Stimulated activated naive CD8-positive, alpha-beta T cell treated with anti-CD3 and anti-CD28 coated beads, Interleukin-15, Interleukin-2, amounts not matched to agents 100 U/mL and 50 U/mL, for 24 hours (primary cell): Measurements from ENCODE around the gene MLXIP.

ENCODE experiments used
- ATAC-seq: fragments of 150-1000 bp; cut with Tn5 transposase; one replicate; pipeline ENCODE4 v1.10.0; 2021
- DNase-seq: peaks from one replicate; pipeline ENCODE4 v3.0.0; 2021

Gene MLXIP

GRCh38 chr12:122126713-122127597 is 48.4 kb downstream of the MLXIP start:
- no peak for ATAC-seq

GRCh38 chr12:122127839-122128238 is 49.3 kb downstream of the MLXIP start:
- ATAC-seq, result no peak

More at GRCh38 chr12:122126713-122127597, 48.4 kb downstream of the MLXIP start:
- no peak for DNase-seq

GRCh38 chr12:122128481-122128880 is 49.9 kb downstream of the MLXIP start:
- DNase-seq (no peak), ATAC-seq (no peak)

More at GRCh38 chr12:122127839-122128238, 49.3 kb downstream of the MLXIP start:
- DNase-seq, result no peak

- no peak for ATAC-seq
- no peak for DNase-seq
Observed at GRCh38 chr12:122129131-122129530, 50.6 kb downstream of the MLXIP start.

- DNase-seq, result no peak
- ATAC-seq, result no peak
Observed at GRCh38 chr12:122130150-122130549, 51.6 kb downstream of the MLXIP start.

- no peak for ATAC-seq
- DNase-seq, result no peak
Observed at GRCh38 chr12:122133192-122133950, 54.8 kb downstream of the MLXIP start.

GRCh38 chr12:122135437-122136031 is 57.0 kb downstream of the MLXIP start:
- no peak for ATAC-seq
- DNase-seq, result no peak

GRCh38 chr12:122137229-122137628 is 58.7 kb downstream of the MLXIP start:
- DNase-seq (no peak), ATAC-seq (peak; percentile 34)

GRCh38 chr12:122137681-122138080 is 59.1 kb downstream of the MLXIP start:
- DNase-seq (no peak), ATAC-seq (no peak)

GRCh38 chr12:122138181-122138580 is 59.6 kb downstream of the MLXIP start:
- DNase-seq, result no peak
- ATAC-seq, result no peak

GRCh38 chr12:122138616-122139015 is 60.1 kb downstream of the MLXIP start:
- no peak for ATAC-seq

GRCh38 chr12:122139266-122139665 is 60.7 kb downstream of the MLXIP start:
- DNase-seq, result no peak
- ATAC-seq, result no peak

More at GRCh38 chr12:122138616-122139015, 60.1 kb downstream of the MLXIP start:
- no peak for DNase-seq

GRCh38 chr12:122139941-122140340 is 61.4 kb downstream of the MLXIP start:
- DNase-seq (no peak), ATAC-seq (no peak)

GRCh38 chr12:122140467-122141257 is 62.1 kb downstream of the MLXIP start:
- no peak for ATAC-seq

GRCh38 chr12:122141911-122142725 is 63.6 kb downstream of the MLXIP start:
- DNase-seq, result no peak
- no peak for ATAC-seq

More at GRCh38 chr12:122140467-122141257, 62.1 kb downstream of the MLXIP start:
- no peak for DNase-seq

- DNase-seq (no peak), ATAC-seq (no peak)
Observed at GRCh38 chr12:122142857-122143256, 64.3 kb downstream of the MLXIP start.

GRCh38 chr12:122144885-122145284 is 66.3 kb downstream of the MLXIP start:
- DNase-seq, result no peak
- ATAC-seq, result no peak

GRCh38 chr12:122145505-122146330 is 67.2 kb downstream of the MLXIP start:
- no peak for DNase-seq
- ATAC-seq, result no peak

GRCh38 chr12:122147514-122148290 is 69.1 kb downstream of the MLXIP start:
- ATAC-seq (no peak), DNase-seq (no peak)
